Right renal pelvis (tissue), 4 donors: ENCODE data around the gene BCL2L11. TPM values are rescaled to one million over a fixed set of nuclear protein-coding genes. Genes with fewer than 3 reads are reported as not detected.

ENCODE experiments used
- DNase-seq, 4 donors: peaks; one replicate each; pipeline ENCODE4 v3.0.0-alpha.2; 2013; ENCODE audit warnings: low read depth in 4 of 4, low spot score in 3 of 4, missing footprints in 1 of 4
- polyA plus RNA-seq, 4 donors: library from polyadenylated mRNA; unstranded; fragments of 120-200 nt; gene quantifications; one replicate each; pipeline ENCODE4 v1.2.1, GENCODE V29; 2013; ENCODE audit not compliant: insufficient read length in 4 of 4

The BCL2L11 gene
- polyA plus RNA-seq, 4 donors: 18.6 to 22.1 (median 19.9) TPM

DNA sequence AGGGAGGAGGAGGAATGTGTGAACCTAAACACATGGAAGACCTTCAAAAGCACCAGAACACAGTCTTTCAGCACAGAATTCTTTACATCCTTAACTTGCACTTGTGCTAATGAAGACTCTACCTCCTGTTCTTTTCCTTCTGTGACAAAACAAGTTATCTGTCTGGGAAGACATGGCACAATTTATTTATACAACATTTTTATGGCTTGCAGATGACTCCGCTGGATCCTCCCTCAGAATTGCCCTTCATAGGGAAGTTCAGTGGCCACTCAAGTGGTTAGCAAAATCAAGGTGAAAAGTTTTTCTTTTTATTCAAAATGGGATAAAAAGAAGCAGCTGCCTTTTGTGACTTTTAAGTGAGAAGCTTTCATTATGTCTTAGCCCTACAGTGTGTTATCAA is 21.4 kb downstream of the BCL2L11 start:
- no peak for DNase-seq

DNA sequence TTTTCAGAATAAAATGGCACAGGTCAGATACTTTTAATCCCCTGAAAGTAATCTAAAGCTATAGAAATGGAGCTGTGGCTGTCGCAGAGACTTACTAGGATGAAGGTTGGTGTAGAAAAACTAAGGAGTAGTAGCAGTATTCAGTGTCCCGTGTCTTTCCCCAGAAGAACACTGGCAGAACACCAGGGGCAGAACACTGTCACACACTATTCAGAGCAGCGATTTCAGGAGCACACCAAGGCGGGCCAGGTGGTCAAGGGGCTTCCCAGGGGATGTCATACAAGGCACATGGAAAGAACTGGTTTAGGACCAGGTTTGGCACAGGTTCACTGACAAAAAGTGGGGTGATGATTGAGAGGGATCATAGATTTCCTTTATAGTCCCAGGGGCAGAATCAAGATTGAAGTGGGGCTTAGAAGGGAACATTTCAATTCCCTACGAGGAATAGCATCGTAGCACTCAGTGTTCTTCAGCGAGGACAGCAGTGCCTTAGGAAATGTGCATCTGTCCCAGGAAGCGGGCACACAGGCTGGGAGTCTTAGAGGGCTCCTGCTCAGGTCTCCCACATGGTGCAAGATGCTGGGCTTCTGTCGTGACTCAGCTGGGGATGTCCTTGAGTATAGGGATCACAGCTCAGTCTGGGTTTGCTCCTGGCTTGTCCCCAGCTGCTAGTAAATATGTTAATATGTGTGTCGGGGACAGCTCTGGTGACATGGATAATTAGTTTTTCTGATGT is 22.6 kb downstream of the BCL2L11 start:
- DNase-seq: no peak

DNA sequence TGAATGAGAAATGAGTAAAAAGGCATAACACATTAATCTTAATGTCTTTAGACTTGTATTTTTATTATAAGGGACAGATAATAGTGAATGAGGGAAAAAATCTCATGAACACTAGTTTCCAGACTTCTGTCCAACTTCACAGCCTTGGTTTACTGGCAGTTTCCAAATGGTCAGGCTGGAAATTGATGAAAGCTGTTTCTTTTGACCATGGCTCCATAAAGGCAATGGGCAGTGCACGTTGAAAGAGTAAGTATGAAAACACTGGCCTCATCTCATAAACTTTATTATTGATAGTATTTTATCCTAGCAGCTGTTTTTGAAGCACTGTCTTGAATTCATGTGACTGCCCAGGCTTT is 23.1 kb downstream of the BCL2L11 start:
- no peak for DNase-seq

DNA sequence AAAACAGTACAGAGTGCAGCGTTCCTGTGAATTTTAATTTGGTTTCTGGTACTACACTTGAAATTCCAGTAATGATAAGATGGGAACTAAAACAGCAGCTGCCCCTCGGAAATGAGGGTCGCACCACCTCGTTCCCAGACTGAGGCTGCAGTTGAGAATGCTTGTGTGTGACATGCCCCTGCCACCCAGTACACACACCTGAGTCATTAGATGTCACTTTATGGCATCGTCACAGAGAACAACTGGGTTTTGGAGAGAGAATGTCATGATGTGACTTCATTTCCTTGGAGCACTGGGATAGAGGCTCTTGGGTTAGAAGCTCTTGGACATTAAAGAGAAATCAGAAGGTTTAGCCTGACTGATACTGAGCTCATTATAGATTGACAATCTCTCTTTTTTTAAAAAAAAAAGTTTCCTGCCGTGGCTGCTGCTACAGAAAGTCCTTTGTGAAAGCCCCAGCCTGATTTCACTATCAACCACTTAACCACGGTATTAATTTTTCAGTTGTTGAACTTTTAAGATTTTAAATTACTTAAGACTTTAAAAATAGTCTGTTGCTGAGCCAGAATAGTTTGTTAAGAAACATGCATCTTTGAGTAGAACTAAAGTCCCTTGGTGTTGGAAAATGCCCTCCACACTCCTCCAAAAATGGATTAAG is 24.5 kb downstream of the BCL2L11 start:
- DNase-seq: no peak

DNA sequence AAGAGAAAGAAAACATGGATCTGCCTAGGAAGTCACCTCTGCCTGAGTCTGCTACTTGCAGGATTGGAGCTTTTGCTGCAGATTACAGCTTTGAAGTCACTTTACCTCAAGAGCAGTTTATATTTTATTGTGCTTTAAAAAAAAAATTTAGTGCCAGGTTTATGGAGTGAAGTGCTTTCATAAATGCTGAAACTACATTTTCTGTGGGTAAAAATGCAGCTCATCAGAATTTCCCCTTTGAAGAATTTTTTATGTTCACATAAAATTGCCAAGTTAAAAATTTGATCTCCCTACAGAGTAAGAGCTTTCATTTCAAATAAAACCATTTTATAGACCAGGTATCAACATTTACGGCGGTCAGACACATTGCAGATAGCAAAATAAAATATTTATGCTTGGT is 25.2 kb downstream of the BCL2L11 start:
- no peak for DNase-seq

DNA sequence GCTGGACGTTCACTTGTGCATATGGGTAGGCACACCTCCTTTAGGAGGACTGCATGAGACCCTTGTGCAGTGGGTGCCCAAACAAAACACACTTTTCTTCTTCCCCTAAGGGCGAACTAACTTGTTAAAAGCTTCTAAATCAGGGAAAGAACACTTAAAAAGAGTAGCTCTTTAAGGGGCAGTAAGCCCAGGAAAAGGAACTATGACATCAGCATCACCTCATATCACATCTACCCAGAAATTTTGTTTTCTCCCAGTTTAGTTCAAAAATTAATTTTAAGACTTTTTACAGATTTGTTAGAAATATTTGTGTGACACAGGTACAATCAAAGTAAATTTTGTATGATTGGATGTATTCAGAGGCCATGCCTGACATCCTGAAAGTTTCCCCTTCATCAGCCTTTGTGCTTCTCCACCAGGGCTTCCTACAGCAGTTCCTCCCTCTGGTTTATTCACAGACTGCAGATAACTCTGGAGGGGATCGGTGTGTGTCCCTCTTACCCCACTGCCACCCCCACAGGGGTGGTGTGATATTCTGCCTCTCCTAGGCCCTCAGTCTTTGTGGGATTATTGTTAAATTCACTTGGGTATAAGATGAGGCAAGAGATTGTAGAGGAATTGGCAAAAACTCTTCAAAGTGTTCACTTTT is 27.6 kb downstream of the BCL2L11 start:
- no peak for DNase-seq

DNA sequence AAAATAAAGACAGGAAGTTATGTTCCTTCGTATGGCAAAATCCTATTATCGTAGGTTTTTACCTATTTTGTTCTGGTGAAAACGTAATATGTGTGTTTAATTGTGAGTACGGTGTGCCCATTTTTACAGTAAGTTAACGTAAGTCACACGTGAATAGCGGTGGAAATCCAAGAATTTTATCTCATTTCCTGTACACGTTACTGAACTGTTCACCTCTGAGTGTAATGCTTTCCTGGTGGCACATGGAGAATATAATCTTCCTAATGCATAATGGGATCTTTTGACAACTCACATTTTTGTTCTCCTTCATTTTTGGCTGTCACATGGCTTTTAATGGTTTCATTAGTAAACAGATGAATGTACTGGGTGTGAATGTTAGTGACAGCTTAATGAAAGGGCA is 28.2 kb downstream of the BCL2L11 start:
- DNase-seq: no peak

DNA sequence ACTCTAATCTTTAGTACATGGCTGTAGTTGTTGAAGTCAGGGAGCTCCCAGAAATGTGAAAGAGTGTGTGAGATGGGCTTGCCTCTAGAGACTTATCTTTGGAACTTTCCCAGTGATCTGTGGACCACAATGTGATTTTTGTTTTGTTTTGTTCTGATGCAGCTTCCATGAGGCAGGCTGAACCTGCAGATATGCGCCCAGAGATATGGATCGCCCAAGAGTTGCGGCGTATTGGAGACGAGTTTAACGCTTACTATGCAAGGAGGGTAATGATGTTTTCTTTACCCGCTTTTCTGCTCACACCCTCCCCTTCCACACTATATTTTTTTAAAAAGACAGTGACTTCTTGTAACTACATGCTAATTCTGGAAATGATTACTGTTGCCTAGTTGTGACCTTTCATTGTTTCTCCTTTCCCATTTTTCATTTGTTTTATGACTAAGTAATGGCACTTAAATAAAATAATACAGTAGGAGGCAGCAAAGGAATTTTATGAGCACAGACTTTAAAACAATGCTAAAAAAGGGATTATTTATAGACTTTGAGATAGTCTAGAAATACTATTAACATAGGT is 29.3 kb downstream of the BCL2L11 start:
- no peak for DNase-seq

DNA sequence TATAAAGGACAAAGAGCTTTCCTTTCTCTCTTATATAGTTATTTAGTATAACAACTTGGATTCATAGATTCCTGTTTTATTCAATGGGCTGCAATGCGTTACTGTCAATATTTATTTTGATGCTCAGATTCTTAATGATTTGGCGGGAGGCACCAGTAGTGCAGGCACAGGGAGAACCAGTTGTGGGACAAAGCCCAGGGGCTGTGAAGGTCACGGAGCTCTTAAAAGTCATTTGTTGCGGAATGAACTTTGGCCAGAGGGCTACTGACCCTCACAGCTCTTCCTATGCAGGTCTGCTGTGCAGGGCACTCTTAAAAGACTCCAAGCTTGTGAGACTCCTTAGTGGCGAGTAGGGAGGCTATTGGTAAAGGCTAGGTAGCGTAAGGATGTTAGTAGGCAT is 34.0 kb downstream of the BCL2L11 start:
- no peak for DNase-seq

DNA sequence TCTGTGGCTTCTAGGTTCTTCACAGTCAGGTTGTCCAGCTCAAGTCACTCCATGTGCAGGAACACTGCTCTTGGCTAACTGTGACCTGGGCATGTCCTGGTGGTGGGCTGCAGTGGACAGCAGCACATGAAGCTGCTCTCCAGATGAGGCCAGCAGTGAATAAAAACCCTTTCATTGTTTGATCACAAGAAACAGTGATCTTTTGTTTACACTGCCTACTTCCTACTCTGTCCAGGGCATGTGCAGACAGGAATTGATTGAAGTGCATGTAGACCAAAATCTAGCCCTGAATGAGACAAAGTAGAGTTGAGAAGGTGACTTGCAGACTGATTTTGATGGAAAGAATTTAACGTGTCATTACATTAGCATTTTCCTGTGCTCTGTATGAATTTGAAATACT is 34.9 kb downstream of the BCL2L11 start:
- no peak for DNase-seq

DNA sequence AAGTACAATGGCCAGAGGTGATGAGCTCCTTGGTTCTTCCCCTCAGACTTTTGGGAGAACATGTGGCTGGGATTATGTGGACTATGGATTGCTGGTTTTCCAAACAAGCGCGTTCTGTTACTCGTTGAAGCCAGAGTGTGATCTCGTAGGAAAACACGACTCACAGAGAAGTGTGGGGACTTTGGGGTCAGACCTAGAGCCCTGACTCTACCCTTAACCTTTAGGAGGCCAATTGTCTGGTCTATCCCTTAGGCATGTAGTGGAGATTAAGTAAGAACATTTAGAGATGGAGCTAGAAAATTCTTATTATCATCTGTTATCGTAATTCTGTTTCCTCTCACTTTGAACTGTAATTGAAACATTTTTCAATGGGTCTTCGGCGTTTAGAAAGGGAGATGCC is 35.8 kb downstream of the BCL2L11 start:
- DNase-seq: no peak

DNA sequence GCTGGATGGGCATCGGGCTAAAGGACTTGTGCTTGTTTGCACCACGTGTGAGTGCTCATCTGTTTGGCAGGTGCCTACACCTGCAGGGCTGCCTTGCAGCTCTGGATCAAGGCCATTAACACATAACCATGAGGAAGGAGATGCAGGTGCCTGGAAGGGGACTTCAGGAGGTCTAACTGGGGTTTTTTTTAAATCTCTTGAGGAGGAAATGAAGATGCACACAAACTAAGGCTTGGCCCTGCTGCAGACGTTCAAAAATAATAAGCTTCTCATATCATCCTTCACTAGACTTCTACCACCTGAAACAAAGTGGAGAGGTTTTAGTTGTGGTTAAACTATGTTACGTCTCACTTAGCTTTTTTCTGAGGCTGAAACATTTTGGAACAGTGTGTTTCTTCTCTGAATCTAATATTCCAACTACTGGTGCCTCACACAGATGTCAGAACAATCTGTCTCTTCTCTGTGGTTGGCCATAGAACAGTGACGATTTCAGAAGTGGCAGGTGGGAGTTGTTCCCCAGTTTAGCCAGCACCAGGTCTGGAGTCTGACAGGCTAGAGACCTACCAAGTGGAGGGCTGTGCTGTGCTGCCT is 36.5 kb downstream of the BCL2L11 start:
- no peak for DNase-seq

DNA sequence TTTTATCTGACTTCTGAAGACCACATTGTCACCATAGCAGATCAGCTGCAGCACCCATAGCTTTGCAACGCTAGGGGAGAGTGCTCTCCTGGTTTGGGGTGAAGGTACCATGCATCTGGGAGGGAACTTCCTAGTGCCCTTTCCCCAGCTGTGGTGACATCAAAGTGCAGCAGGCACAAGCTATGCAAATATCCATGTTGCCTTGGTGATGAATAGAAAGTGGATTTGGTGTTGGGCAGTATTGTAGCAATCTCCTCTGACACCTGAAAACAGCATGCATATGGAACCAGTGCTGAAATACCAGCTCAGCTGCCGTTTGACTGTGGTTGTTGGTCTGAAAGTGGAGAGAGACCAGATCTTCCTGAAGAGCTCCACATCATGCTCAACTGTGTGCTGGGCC is 37.1 kb downstream of the BCL2L11 start:
- DNase-seq: no peak

DNA sequence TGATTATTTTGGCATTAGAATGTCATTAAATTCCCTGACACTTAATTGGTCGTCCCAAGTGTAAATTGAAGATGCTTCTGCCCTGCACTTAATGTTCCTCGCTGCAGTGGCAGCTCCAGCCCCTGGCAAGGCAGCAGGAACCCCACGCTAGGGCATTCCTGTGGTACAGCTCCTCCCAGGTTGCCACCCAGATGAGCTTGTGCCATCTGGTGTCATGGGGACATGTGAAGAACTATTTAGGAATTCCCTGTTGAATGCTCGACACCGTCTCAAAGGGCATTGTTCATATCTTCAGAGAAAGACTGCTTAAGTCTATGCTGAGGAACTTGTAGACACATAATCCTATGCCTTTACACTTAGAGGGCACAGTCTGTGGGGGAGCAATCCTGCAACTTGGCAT is 38.9 kb downstream of the BCL2L11 start:
- no peak for DNase-seq

DNA sequence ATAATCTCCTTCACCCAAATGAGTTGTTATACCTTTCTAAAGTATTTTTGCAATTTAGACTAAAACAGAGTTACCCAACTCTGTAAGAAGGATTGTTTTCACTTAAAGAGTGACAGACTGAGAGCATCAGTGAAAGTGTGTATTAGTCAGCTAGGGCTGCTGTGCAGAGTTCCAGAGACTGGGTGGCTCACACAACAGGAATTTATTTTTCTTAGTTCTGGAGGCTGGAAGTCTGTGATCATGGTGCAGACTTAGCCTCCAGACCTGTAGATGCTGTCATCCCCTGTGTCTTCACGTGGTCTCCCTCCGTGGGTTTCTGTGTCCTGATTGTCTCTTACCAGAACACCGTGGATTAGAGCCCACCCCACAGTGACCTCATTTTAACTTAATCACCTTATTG is 40.0 kb downstream of the BCL2L11 start:
- DNase-seq: no peak

DNA sequence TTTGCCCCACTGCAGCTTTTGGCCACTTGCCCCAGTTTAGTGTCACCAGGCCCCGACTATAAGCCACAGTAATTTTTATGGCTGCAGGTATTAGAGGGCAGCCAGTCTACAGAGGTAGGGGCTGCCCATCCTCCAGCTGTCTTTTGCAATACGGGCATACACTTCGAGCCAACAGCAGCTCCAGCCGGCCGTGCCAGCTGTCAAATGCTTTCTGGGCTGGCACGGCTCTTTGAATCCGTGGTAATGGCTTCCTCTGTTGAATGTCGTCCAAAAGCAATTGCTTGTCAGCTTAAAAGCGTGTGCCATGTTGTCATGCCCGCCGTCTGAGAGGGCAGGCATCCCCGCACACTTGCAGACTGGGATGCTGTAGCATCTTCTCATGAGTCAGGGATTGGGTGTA is 41.3 kb downstream of the BCL2L11 start:
- no peak for DNase-seq

DNA sequence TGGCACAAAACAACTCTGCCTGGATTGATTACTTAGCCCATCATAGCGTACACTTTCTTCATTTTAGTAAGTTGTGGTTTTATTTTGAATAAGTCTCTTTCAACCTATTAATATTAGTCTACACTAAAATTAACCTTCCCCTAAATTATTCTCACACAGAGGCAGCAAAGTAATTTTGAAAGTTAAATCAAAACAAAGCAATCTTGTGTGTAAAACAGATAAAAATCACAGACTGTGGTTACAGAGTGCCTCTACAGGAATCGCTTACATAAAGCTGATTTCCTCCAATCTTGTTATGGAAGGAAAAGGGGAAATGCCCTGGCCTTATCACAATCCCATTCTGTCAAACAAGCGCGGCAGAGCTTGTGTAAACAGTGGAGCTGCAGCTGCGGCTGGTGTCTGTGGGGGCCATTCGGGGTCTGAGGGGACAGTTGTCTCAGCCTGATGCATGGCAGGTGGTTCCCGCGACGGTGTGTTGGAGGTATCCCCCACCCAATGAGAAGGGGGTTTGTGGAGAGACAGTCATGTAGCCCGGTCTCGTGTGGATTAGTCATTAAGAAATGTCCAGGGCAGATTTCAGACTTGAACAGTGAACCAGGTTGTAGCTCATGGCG is 42.1 kb downstream of the BCL2L11 start:
- DNase-seq: no peak

DNA sequence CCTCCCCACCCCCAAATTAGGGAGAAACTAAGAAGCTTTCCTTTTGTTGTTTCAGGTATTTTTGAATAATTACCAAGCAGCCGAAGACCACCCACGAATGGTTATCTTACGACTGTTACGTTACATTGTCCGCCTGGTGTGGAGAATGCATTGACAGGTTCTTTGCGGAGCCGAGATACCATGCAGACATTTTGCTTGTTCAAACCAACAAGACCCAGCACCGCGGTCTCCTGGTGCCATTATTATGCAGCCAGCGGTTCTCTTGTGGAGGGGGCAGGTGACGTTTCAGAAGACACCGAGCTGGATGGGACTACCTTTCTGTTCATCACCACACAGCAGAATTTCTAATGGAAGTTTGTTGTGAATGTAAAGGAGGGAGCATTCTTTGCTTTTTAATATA is 43.4 kb downstream of the BCL2L11 start:
- no peak for DNase-seq

DNA sequence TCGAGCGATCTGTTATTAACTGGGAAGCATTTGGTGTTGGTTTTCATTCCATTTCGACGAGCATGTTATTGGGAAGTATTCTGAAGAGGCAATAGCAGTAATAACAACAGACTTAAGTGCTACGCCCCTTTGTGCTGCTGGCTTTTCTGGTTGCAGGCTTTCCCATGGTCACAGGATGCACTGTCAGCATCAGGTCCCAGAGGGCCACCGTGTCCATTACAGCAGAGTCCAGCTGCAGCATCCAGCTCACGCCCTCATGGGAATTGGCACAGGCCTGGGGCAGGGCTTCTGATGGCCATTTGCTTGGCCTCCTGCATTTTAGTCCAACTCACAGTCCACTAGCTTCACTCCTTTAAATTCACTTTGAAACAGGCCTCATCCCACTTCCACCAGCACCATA is 44.4 kb downstream of the BCL2L11 start:
- no peak for DNase-seq

DNA sequence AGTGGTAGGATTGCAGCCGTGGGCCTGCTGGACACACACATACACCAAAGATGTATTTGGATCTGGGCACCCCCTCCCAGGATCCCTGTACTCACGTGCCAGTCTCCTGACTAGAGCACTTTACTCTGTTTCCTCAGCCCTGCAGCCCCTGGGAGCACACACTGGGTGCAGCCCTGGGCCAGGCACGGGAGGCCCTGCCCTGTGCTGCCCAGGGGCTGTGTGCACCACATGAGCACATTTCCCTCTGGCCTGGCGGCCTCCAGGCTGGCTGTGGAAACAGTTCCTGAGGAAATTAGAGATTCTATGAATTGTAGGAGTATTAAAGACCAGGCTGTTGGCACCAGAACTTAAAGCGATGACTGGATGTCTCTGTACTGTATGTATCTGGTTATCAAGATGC is 45.4 kb downstream of the BCL2L11 start:
- DNase-seq: no peak
